ENCODE data around the gene ZMYND10.

- TF ChIP-seq CTCF (IDR thresholded peaks at IDR 0.05; ENCODE audit: insufficient read depth, low read depth, low read length) (no peak), EZH2 (IDR thresholded peaks at IDR 0.05; ENCODE audit: insufficient read depth, low read length) (no peak)
Observed at GRCh38 chr3:50317300-50317699, 28.2 kb downstream of the ZMYND10 start.

Data from astrocyte (in vitro differentiated cells and primary cell).